Activated naive CD8-positive, alpha-beta T cell treated with anti-CD3 and anti-CD28 coated beads, Interleukin-2, amount 10 ng/mL, durations not matched to agents 7 days and 5 days (primary cell): ENCODE data around the gene HMG20A. TPM values are rescaled to one million over a fixed set of nuclear protein-coding genes. Genes with fewer than 3 reads are reported as not detected.

ENCODE experiments used
- ATAC-seq: fragments of 150-1000 bp; cut with Tn5 transposase; one replicate; pipeline ENCODE4 v1.10.0; 2021; ENCODE audit warnings: low read depth, moderate library complexity
- POLR2A ChIA-PET: fragments of 350-600 bp; sonication (Branson Sonifier 250); formaldehyde crosslinking; loops from one replicate; lab custom pipeline; 2021; ENCODE audit warnings: antibody characterized with exemption; lab: Charles Lee
- DNase-seq: peaks from one replicate; pipeline ENCODE4 v3.0.0; 2021
- H3K27ac Mint-ChIP-seq: one replicate; pipeline ENCODE4 v1.8.0; 2022; ENCODE audit warnings: mild to moderate bottlenecking, mixed read lengths
- H3K27me3 Mint-ChIP-seq: one replicate; pipeline ENCODE4 v1.8.0; 2022; ENCODE audit warnings: mild to moderate bottlenecking, moderate library complexity, mixed read lengths
- H3K36me3 Mint-ChIP-seq: one replicate; pipeline ENCODE4 v1.8.0; 2021; ENCODE audit warnings: mild to moderate bottlenecking, mixed read lengths
- H3K4me1 Mint-ChIP-seq: one replicate; pipeline ENCODE4 v1.8.0; 2021; ENCODE audit warnings: mixed read lengths
- H3K4me3 Mint-ChIP-seq: one replicate; pipeline ENCODE4 v1.8.0; 2022; ENCODE audit warnings: mild to moderate bottlenecking, moderate library complexity, mixed read lengths
- H3K9me3 Mint-ChIP-seq: one replicate; pipeline ENCODE4 v1.8.0; 2021; ENCODE audit warnings: mixed read lengths
- total RNA-seq, 2 experiments: library from RNA; stranded (reverse); gene quantifications; one replicate each; pipeline ENCODE4 v1.2.3, GENCODE V29; 2021

Gene HMG20A
- total RNA-seq, 2 experiments from 2014 or later: 62.4 to 65.0 TPM

- ATAC-seq (no peak), DNase-seq (no peak)
- no peak overlapping the region for H3K4me3 Mint-ChIP-seq
- H3K27me3 Mint-ChIP-seq: peaks cover 2% of the 10 kb centered on the region
- no peak overlapping the region for H3K27ac Mint-ChIP-seq
- H3K9me3 Mint-ChIP-seq: no peaks in the 10 kb centered on the region
- POLR2A ChIA-PET: no interaction called here
- H3K4me1 Mint-ChIP-seq: no peaks in the 10 kb centered on the region
- no peaks in the 10 kb centered on the region for H3K36me3 Mint-ChIP-seq
Measured at GRCh38 chr15:77516786-77517185, 96.1 kb downstream of the HMG20A start.

- no peaks in the 10 kb centered on the region for H3K36me3 Mint-ChIP-seq
- POLR2A ChIA-PET: no interaction called here
- no peaks in the 10 kb centered on the region for H3K4me1 Mint-ChIP-seq
- peaks cover 2% of the 10 kb centered on the region for H3K27me3 Mint-ChIP-seq
- H3K27ac Mint-ChIP-seq: no peak overlapping the region
- H3K4me3 Mint-ChIP-seq: no peak overlapping the region
- H3K9me3 Mint-ChIP-seq: no peaks in the 10 kb centered on the region
- DNase-seq: no peak
- no peak for ATAC-seq
Measured at GRCh38 chr15:77517579-77517978, 96.9 kb downstream of the HMG20A start.

GRCh38 chr15:77518458-77518857, 97.8 kb downstream of the HMG20A start:
- no peaks in the 10 kb centered on the region for H3K9me3 Mint-ChIP-seq
- no peaks in the 10 kb centered on the region for H3K4me1 Mint-ChIP-seq
- no peak overlapping the region for H3K27ac Mint-ChIP-seq
- DNase-seq (no peak), ATAC-seq (no peak)
- H3K4me3 Mint-ChIP-seq: no peak overlapping the region
- POLR2A ChIA-PET: no interaction called here
- peaks cover 2% of the 10 kb centered on the region for H3K27me3 Mint-ChIP-seq
- H3K36me3 Mint-ChIP-seq: no peaks in the 10 kb centered on the region

- H3K27me3 Mint-ChIP-seq: no peaks in the 10 kb centered on the region
- H3K4me3 Mint-ChIP-seq: no peak overlapping the region
- H3K36me3 Mint-ChIP-seq: no peaks in the 10 kb centered on the region
- POLR2A ChIA-PET: no interaction called here
- DNase-seq (no peak), ATAC-seq (no peak)
- H3K4me1 Mint-ChIP-seq: no peaks in the 10 kb centered on the region
- H3K27ac Mint-ChIP-seq: no peak overlapping the region
- no peaks in the 10 kb centered on the region for H3K9me3 Mint-ChIP-seq
Measured at GRCh38 chr15:77519540-77519939, 98.9 kb downstream of the HMG20A start.

- POLR2A ChIA-PET: no interaction called here
- no peak for ATAC-seq
- DNase-seq: no peak
- H3K27ac Mint-ChIP-seq: no peak overlapping the region
- no peaks in the 10 kb centered on the region for H3K36me3 Mint-ChIP-seq
- no peaks in the 10 kb centered on the region for H3K4me1 Mint-ChIP-seq
- no peak overlapping the region for H3K4me3 Mint-ChIP-seq
- no peaks in the 10 kb centered on the region for H3K9me3 Mint-ChIP-seq
- H3K27me3 Mint-ChIP-seq: no peaks in the 10 kb centered on the region
Measured at GRCh38 chr15:77521206-77521605, 100.5 kb downstream of the HMG20A start.

GRCh38 chr15:77525400-77525811, 104.7 kb downstream of the HMG20A start:
- POLR2A ChIA-PET: no interaction called here
- ATAC-seq (no peak), DNase-seq (peak; percentile 4)
- Mint-ChIP-seq H3K27ac (no peak overlapping the region), H3K36me3 (no peaks in the 10 kb centered on the region), H3K4me1 (no peaks in the 10 kb centered on the region), H3K4me3 (no peak overlapping the region), H3K27me3 (no peaks in the 10 kb centered on the region), H3K9me3 (no peaks in the 10 kb centered on the region)

- Mint-ChIP-seq H3K27me3 (no peaks in the 10 kb centered on the region), H3K4me3 (no peak overlapping the region), H3K4me1 (no peaks in the 10 kb centered on the region), H3K9me3 (no peaks in the 10 kb centered on the region), H3K36me3 (no peaks in the 10 kb centered on the region), H3K27ac (no peak overlapping the region)
- POLR2A ChIA-PET: no interaction called here
- DNase-seq (peak; percentile 12), ATAC-seq (no peak)
Measured at GRCh38 chr15:77525907-77526594, 105.4 kb downstream of the HMG20A start.

GRCh38 chr15:77526595-77527163, 106.0 kb downstream of the HMG20A start:
- POLR2A ChIA-PET: no interaction called here
- ATAC-seq: no peak

GRCh38 chr15:77527164-77527778, 106.6 kb downstream of the HMG20A start:
- H3K4me1 Mint-ChIP-seq: no peaks in the 10 kb centered on the region
- POLR2A ChIA-PET: no interaction called here
- DNase-seq (peak; percentile 7), ATAC-seq (no peak)
- H3K4me3 Mint-ChIP-seq: no peak overlapping the region
- H3K9me3 Mint-ChIP-seq: no peaks in the 10 kb centered on the region
- H3K36me3 Mint-ChIP-seq: no peaks in the 10 kb centered on the region
- no peaks in the 10 kb centered on the region for H3K27me3 Mint-ChIP-seq
- no peak overlapping the region for H3K27ac Mint-ChIP-seq

More at GRCh38 chr15:77526595-77527163, 106.0 kb downstream of the HMG20A start:
- H3K36me3 Mint-ChIP-seq: no peaks in the 10 kb centered on the region
- H3K9me3 Mint-ChIP-seq: no peaks in the 10 kb centered on the region
- H3K27me3 Mint-ChIP-seq: no peaks in the 10 kb centered on the region
- H3K4me1 Mint-ChIP-seq: no peaks in the 10 kb centered on the region
- H3K27ac Mint-ChIP-seq: no peak overlapping the region
- peak; percentile 5 for DNase-seq
- H3K4me3 Mint-ChIP-seq: no peak overlapping the region

GRCh38 chr15:77527831-77528231, 107.1 kb downstream of the HMG20A start:
- Mint-ChIP-seq H3K9me3 (no peaks in the 10 kb centered on the region), H3K27ac (no peak overlapping the region), H3K27me3 (peaks cover 2% of the 10 kb centered on the region), H3K4me3 (no peak overlapping the region), H3K36me3 (no peaks in the 10 kb centered on the region), H3K4me1 (no peaks in the 10 kb centered on the region)
- peak; percentile 14 for DNase-seq
- no peak for ATAC-seq
- POLR2A ChIA-PET: no interaction called here

- Mint-ChIP-seq H3K4me1 (no peaks in the 10 kb centered on the region), H3K36me3 (no peaks in the 10 kb centered on the region), H3K27ac (no peak overlapping the region), H3K4me3 (no peak overlapping the region), H3K27me3 (peaks cover 6% of the 10 kb centered on the region), H3K9me3 (no peaks in the 10 kb centered on the region)
- DNase-seq (peak; percentile 10), ATAC-seq (no peak)
- POLR2A ChIA-PET: no interaction called here
Measured at GRCh38 chr15:77528290-77528967, 107.7 kb downstream of the HMG20A start.

GRCh38 chr15:77528968-77529319, 108.3 kb downstream of the HMG20A start:
- no peak overlapping the region for H3K27ac Mint-ChIP-seq
- H3K4me1 Mint-ChIP-seq: no peaks in the 10 kb centered on the region
- ATAC-seq (no peak), DNase-seq (no peak)
- no peak overlapping the region for H3K4me3 Mint-ChIP-seq
- peaks cover 9% of the 10 kb centered on the region for H3K27me3 Mint-ChIP-seq
- H3K9me3 Mint-ChIP-seq: no peaks in the 10 kb centered on the region
- POLR2A ChIA-PET: no interaction called here
- H3K36me3 Mint-ChIP-seq: no peaks in the 10 kb centered on the region

- no peaks in the 10 kb centered on the region for H3K4me1 Mint-ChIP-seq
- H3K4me3 Mint-ChIP-seq: no peak overlapping the region
- peaks cover 14% of the 10 kb centered on the region for H3K27me3 Mint-ChIP-seq
- no peaks in the 10 kb centered on the region for H3K9me3 Mint-ChIP-seq
- POLR2A ChIA-PET: no interaction called here
- H3K36me3 Mint-ChIP-seq: no peaks in the 10 kb centered on the region
- DNase-seq (peak; percentile 19), ATAC-seq (no peak)
- no peak overlapping the region for H3K27ac Mint-ChIP-seq
Measured at GRCh38 chr15:77529394-77530159, 108.9 kb downstream of the HMG20A start.
